Brain microvascular endothelial cell (primary cell): ENCODE data around the gene CSE1L.
"Not testable (repeated sequence)": the region's sequence is repeated elsewhere in the genome, so short reads cannot be mapped to it uniquely, and the experiment has no call there.

Source experiments
- DNase-seq: peaks from one replicate; pipeline ENCODE4 v3.0.0-alpha.2; 2020
- H3K27ac ChIP-seq: fragments of 250-450 bp; sonication (Bioruptor Pico); 2 replicates; pipeline ENCODE4 v1.5.1; 2020; ENCODE audit warnings: mild to moderate bottlenecking, moderate library complexity
- H3K27me3 ChIP-seq: fragments of 250-450 bp; sonication (Bioruptor Pico); replicated peaks from 2 replicates; pipeline ENCODE4 v1.5.1; 2020; ENCODE audit warnings: mild to moderate bottlenecking
- H3K36me3 ChIP-seq: fragments of 250-450 bp; sonication (Bioruptor Pico); replicated peaks from 2 replicates; pipeline ENCODE4 v1.5.1; 2020; ENCODE audit warnings: mild to moderate bottlenecking
- H3K4me3 ChIP-seq: 2 replicates; pipeline ENCODE4 v1.5.1; 2011; ENCODE audit warnings: low read depth, mild to moderate bottlenecking, control low read depth, low read length, moderate library complexity
- CTCF ChIP-seq: IDR thresholded peaks from 2 replicates; pipeline ENCODE4 v1.5.1; 2011; ENCODE audit warnings: low read depth, mild to moderate bottlenecking, moderate library complexity, low read length, control low read depth, inconsistent platforms; ENCODE audit errors: missing control alignments
- in situ Hi-C: cut with HindIII; loops from 2 replicates; pipeline ENCODE4 v1.10.0; 2017; ENCODE audit warnings: low sequenced_read_pairs, low pct_ligation_motif_present

CSE1L gene

DNA sequence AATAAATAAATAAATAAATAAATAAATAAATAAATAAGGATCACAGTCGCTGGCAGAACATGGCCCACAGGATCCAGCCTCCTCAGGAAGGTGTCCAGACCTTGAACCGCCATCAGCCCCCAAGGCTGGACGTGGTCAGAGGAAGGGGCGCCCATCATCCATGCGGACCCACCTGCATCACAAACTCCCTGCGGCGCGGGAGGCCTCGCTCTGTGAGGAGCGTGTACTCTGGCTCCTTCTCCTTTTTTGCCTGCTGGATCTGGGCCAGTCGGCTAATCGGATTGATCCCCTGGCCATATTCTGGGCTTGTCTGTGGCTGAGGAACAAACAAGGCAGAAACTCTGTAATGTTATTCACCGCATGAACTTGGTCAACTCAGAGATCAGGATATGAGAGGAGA is 76.8 kb downstream of the CSE1L start:
- H3K4me3 ChIP-seq: no peak overlapping the region
- TF ChIP-seq CTCF: no peak
- DNase-seq: no peak
- H3K27ac ChIP-seq: no peak overlapping the region
- in situ Hi-C loops: no loop called here
- no peaks in the 10 kb centered on the region for H3K27me3 ChIP-seq
- peaks cover 44% of the 10 kb centered on the region for H3K36me3 ChIP-seq

- H3K27me3 ChIP-seq: no peaks in the 10 kb centered on the region
- DNase-seq: no peak
- in situ Hi-C loops: no loop called here
- no peak overlapping the region for H3K4me3 ChIP-seq
- no peak for TF ChIP-seq CTCF
- H3K27ac ChIP-seq: no peak overlapping the region
- peaks cover 38% of the 10 kb centered on the region for H3K36me3 ChIP-seq
Observed at GRCh38 chr20:49123982-49124381, 77.9 kb downstream of the CSE1L start.

- peak; percentile 43 for TF ChIP-seq CTCF
- H3K36me3 ChIP-seq: peaks cover 14% of the 10 kb centered on the region
- H3K27me3 ChIP-seq: no peaks in the 10 kb centered on the region
- no peak overlapping the region for H3K4me3 ChIP-seq
- in situ Hi-C loops: no loop called here
- peak; percentile 45 for DNase-seq
- H3K27ac ChIP-seq: no peak overlapping the region
Observed at GRCh38 chr20:49132995-49133478, 86.9 kb downstream of the CSE1L start.

DNA sequence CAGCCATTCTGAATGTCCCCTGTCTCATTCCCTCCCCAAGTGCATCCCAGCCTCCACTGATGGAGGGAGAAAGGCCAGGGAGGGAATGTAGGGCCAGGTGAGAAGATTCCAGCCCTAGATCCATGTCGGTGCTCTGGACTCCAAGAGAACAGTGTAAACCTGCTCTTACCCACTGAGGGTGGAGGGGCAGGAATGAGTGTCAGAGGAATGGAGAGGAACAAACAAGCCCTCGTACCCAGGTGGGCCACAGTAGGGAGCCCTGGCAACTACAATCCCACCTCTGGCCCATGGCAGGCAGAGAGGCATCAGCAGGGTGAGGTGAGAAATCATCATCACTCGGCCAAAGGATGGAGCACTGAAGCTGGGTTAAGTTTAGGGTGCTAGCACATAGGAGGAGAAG is 87.5 kb downstream of the CSE1L start:
- no peak for TF ChIP-seq CTCF
- no peak overlapping the region for H3K27ac ChIP-seq

GRCh38 chr20:49134797-49135196 is 88.7 kb downstream of the CSE1L start:
- DNase-seq, H3K4me3 ChIP-seq, H3K27ac ChIP-seq, in situ Hi-C loops, H3K27me3 ChIP-seq: not testable (repeated sequence)
- peaks cover 13% of the 10 kb centered on the region for H3K36me3 ChIP-seq

More for the DNA sequence above, 87.5 kb downstream of the CSE1L start:
- H3K4me3 ChIP-seq: no peak overlapping the region
- no peak for DNase-seq
- in situ Hi-C loops: no loop called here
- peaks cover 13% of the 10 kb centered on the region for H3K36me3 ChIP-seq
- no peaks in the 10 kb centered on the region for H3K27me3 ChIP-seq

DNA sequence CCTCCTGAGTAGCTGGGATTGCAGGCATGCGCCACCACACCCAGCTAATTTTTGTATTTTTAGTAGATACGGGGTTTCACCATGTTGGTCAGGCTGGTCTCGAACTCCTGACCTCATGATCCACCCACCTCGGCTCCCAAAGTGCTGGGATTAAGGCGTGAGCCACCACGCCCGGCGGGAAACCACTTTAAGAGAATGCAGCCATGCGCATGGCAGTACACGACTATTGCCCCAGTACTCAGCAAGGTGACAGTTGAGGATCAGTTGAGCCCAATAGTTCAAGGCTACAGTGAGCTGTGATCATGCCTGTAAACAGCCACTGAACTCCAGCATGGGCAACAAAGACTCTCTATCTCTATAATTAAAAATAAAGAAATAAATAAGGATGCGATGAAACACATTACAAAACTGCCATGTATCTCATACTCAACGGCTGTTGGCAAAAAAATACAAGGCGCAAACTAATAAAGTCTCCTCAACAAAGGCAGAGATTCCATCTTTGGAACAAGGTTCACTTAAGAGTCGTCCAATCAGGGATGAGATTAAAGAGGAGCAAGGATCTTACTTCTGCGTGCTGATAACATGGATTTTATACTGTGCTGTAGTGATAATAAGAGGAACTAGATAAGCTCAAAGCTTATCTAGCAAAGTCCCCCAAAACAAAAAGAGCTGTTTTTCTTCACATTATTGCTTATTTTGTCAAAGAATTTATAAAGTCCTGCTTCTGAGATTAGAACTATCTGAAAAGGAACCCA is 90.9 kb downstream of the CSE1L start:
- TF ChIP-seq CTCF: no peak
- no peaks in the 10 kb centered on the region for H3K27me3 ChIP-seq
- H3K4me3 ChIP-seq: no peak overlapping the region
- no peak for DNase-seq
- in situ Hi-C loops: no loop called here
- H3K36me3 ChIP-seq: peaks cover 8% of the 10 kb centered on the region
- no peak overlapping the region for H3K27ac ChIP-seq
